HepG2 (cell line): ENCODE data around the gene OR14A16.

Experiments used
- MAFG ChIP-seq: sonication (generic); formaldehyde crosslinking; IDR thresholded peaks from 2 replicates; pipeline ENCODE4 v1.5.1; 2020; ENCODE audit warnings: mild to moderate bottlenecking, missing genetic modification reagents
- NFE2 ChIP-seq: sonication (generic); formaldehyde crosslinking; IDR thresholded peaks from 2 replicates; pipeline ENCODE4 v1.4.0; 2020; ENCODE audit warnings: missing genetic modification reagents
- NONO ChIP-seq, 2 experiments: fragments of 450-650 bp in 1 of 2; sonication (generic) in 1 of 2; formaldehyde crosslinking in 1 of 2; IDR thresholded peaks in 1 of 2; conservative IDR thresholded peaks in 1 of 2; 2 replicates each; pipeline versions ENCODE4 v1.6.1 to v1.8.0; 2017 to 2022; ENCODE audit warnings: mild to moderate bottlenecking in 1 of 2, missing genetic modification reagents in 1 of 2, moderate library complexity in 1 of 2
- SIN3A ChIP-seq: IDR thresholded peaks from 2 replicates; pipeline ENCODE4 v1.6.1; 2011; ENCODE audit warnings: low read depth, mild to moderate bottlenecking, control low read depth, low read length, borderline replicate concordance
- TF ChIP-seq, protein P1 (sequence below): sonication (generic); formaldehyde crosslinking; IDR thresholded peaks from 2 replicates; pipeline ENCODE4 v1.5.0; 2020; ENCODE audit warnings: mild to moderate bottlenecking, missing genetic modification reagents, moderate library complexity

DNA sequence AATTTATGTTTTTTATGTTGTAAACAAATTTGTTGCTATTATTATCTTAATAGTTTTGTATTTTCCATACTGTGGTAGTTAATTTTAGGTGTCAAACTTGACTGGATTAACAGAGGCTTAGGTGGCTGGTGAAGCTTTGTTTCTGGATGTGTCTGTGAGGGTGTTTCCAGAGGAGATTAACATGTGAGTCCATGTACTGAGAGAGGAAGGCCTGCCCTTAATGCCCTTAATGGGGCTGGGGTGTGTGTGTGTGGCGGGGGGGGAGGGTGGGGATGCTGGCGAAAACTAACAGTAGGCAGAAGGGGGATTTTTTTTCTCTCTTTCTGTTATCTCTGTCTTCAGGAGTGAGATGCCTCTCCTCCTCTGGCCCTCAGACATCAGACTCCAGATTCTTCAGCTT, 1.9 kb downstream of the OR14A16 start:
- TF ChIP-seq NONO (IDR thresholded peaks at IDR 0.05): no peak
- no peak for TF ChIP-seq NONO (CRISPR knock-in tag; conservative IDR thresholded peaks at IDR 0.05)
- TF ChIP-seq, protein P1, sequence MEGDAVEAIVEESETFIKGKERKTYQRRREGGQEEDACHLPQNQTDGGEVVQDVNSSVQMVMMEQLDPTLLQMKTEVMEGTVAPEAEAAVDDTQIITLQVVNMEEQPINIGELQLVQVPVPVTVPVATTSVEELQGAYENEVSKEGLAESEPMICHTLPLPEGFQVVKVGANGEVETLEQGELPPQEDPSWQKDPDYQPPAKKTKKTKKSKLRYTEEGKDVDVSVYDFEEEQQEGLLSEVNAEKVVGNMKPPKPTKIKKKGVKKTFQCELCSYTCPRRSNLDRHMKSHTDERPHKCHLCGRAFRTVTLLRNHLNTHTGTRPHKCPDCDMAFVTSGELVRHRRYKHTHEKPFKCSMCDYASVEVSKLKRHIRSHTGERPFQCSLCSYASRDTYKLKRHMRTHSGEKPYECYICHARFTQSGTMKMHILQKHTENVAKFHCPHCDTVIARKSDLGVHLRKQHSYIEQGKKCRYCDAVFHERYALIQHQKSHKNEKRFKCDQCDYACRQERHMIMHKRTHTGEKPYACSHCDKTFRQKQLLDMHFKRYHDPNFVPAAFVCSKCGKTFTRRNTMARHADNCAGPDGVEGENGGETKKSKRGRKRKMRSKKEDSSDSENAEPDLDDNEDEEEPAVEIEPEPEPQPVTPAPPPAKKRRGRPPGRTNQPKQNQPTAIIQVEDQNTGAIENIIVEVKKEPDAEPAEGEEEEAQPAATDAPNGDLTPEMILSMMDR (CRISPR knock-in tag): no peak
- no peak for TF ChIP-seq MAFG (CRISPR knock-in tag)
- no peak for TF ChIP-seq SIN3A
- no peak for TF ChIP-seq NFE2 (CRISPR knock-in tag)
